HEK293 (cell line): Measurements from ENCODE around the gene ZMYND10.

ENCODE experiments used
- CTCF ChIA-PET: fragments of 350-600 bp; formaldehyde crosslinking; extraction: SDS; loops from one replicate; lab custom pipeline; 2021; ENCODE audit warnings: antibody characterized with exemption; lab: Yijun Ruan, JAX
- POLR2A ChIA-PET: fragments of 300-600 bp; formaldehyde crosslinking; extraction: SDS; loops from one replicate; lab custom pipeline; 2020; ENCODE audit warnings: antibody characterized with exemption, inconsistent platforms; lab: Yijun Ruan, JAX
- H3K27ac ChIP-seq: fragments of 200-500 bp; sonication (Bioruptor generic); 2 replicates; pipeline ENCODE4 v1.5.1; 2014; ENCODE audit warnings: low read depth, low read length, control low read depth, inconsistent platforms; ENCODE audit errors: extremely low read depth
- H3K36me3 ChIP-seq, 2 experiments: fragments of 200-500 bp in 1 of 2; sonication (Bioruptor generic) in 1 of 2; 1 replicate in 1 of 2; 2 replicates in 1 of 2; pipeline ENCODE4 v1.5.1; 2014 to 2017; ENCODE audit warnings: inconsistent platforms in 2 of 2, low read length in 2 of 2; ENCODE audit not compliant: control insufficient read depth in 2 of 2, insufficient read depth in 1 of 2
- H3K4me1 ChIP-seq: fragments of 200-500 bp; sonication (Bioruptor generic); 2 replicates; pipeline ENCODE4 v1.5.1; 2014; ENCODE audit warnings: mild to moderate bottlenecking, low read length, inconsistent platforms; ENCODE audit not compliant: control insufficient read depth, insufficient read depth
- H3K4me3 ChIP-seq: 2 replicates; pipeline ENCODE4 v1.5.1; 2011; ENCODE audit warnings: low read depth, mild to moderate bottlenecking, control low read depth, low read length, moderate library complexity
- H3K9me3 ChIP-seq: fragments of 200-500 bp; sonication (Bioruptor generic); 2 replicates; pipeline ENCODE4 v1.5.1; 2014; ENCODE audit warnings: low read depth, low read length, inconsistent platforms; ENCODE audit not compliant: control insufficient read depth, insufficient read depth
- BCL6B ChIP-seq: fragments of 450-650 bp; formaldehyde crosslinking; IDR thresholded peaks from 2 replicates; pipeline ENCODE4 v1.5.1; 2017; ENCODE audit warnings: missing biosample characterization, missing genetic modification characterization
- CTCF ChIP-seq: fragments of 450-650 bp; formaldehyde crosslinking; IDR thresholded peaks from 2 replicates; pipeline ENCODE4 v1.5.1; 2016; ENCODE audit warnings: missing biosample characterization, missing genetic modification characterization
- EGR2 ChIP-seq: fragments of 450-650 bp; formaldehyde crosslinking; IDR thresholded peaks from 2 replicates; pipeline ENCODE4 v1.5.1; 2016; ENCODE audit warnings: low read depth, missing biosample characterization, missing genetic modification characterization
- MYNN ChIP-seq: fragments of 450-650 bp; formaldehyde crosslinking; IDR thresholded peaks from 2 replicates; pipeline ENCODE4 v1.5.1; 2016; ENCODE audit warnings: missing biosample characterization, missing genetic modification characterization, borderline replicate concordance
- PRDM1 ChIP-seq: fragments of 450-650 bp; formaldehyde crosslinking; IDR thresholded peaks from 2 replicates; pipeline ENCODE4; 2016; ENCODE audit warnings: missing biosample characterization, missing genetic modification characterization
- SP7 ChIP-seq: fragments of 450-650 bp; formaldehyde crosslinking; IDR thresholded peaks from 2 replicates; pipeline ENCODE4 v1.5.1; 2016; ENCODE audit warnings: missing biosample characterization, missing genetic modification characterization
- YY1 ChIP-seq: fragments of 450-650 bp; formaldehyde crosslinking; IDR thresholded peaks from 2 replicates; pipeline ENCODE4 v1.5.1; 2018; ENCODE audit warnings: missing biosample characterization, missing genetic modification characterization
- ZFHX2 ChIP-seq: fragments of 450-650 bp; formaldehyde crosslinking; conservative IDR thresholded peaks from 2 replicates; pipeline ENCODE4 v1.5.1; 2016; ENCODE audit warnings: missing biosample characterization, missing genetic modification characterization
- ZNF23 ChIP-seq: fragments of 450-650 bp; formaldehyde crosslinking; IDR thresholded peaks from 2 replicates; pipeline ENCODE4 v1.5.1; 2016; ENCODE audit warnings: missing biosample characterization, missing genetic modification characterization, borderline replicate concordance
- ZNF302 ChIP-seq: fragments of 450-650 bp; formaldehyde crosslinking; IDR thresholded peaks from 2 replicates; pipeline ENCODE4 v1.5.1; 2016; ENCODE audit warnings: missing biosample characterization, missing genetic modification characterization, low read depth
- ZNF398 ChIP-seq: fragments of 450-650 bp; formaldehyde crosslinking; IDR thresholded peaks from 2 replicates; pipeline ENCODE4 v1.5.1; 2017; ENCODE audit warnings: missing biosample characterization, missing genetic modification characterization
- ZNF426 ChIP-seq: fragments of 450-650 bp; formaldehyde crosslinking; IDR thresholded peaks from 2 replicates; pipeline ENCODE4 v1.5.1; 2017; ENCODE audit warnings: missing biosample characterization, missing genetic modification characterization, mild to moderate bottlenecking, inconsistent platforms, moderate library complexity
- ZNF580 ChIP-seq: fragments of 450-650 bp; formaldehyde crosslinking; IDR thresholded peaks from 2 replicates; pipeline ENCODE4 v1.5.1; 2016; ENCODE audit warnings: missing biosample characterization, missing genetic modification characterization
- ZNF670 ChIP-seq: fragments of 450-650 bp; formaldehyde crosslinking; IDR thresholded peaks from 2 replicates; pipeline ENCODE4 v1.5.1; 2016; ENCODE audit warnings: missing biosample characterization, missing genetic modification characterization, low read depth
- TF ChIP-seq, protein P1 (sequence below): fragments of 450-650 bp; formaldehyde crosslinking; IDR thresholded peaks from 2 replicates; pipeline ENCODE4 v1.5.1; 2016; ENCODE audit warnings: missing biosample characterization, missing genetic modification characterization
- TF ChIP-seq, protein P2 (sequence below): fragments of 450-650 bp; formaldehyde crosslinking; IDR thresholded peaks from 2 replicates; pipeline ENCODE4 v1.5.1; 2016; ENCODE audit warnings: missing biosample characterization, missing genetic modification characterization
- TF ChIP-seq, protein P3 (sequence below): fragments of 450-650 bp; formaldehyde crosslinking; IDR thresholded peaks from 2 replicates; pipeline ENCODE4 v1.5.1; 2016; ENCODE audit warnings: missing biosample characterization, missing genetic modification characterization

The ZMYND10 gene

GRCh38 chr3:50389414-50389767 lies 43.9 kb upstream of the ZMYND10 start (continued):
- TF ChIP-seq ZNF426: no peak
- TF ChIP-seq, protein P1, sequence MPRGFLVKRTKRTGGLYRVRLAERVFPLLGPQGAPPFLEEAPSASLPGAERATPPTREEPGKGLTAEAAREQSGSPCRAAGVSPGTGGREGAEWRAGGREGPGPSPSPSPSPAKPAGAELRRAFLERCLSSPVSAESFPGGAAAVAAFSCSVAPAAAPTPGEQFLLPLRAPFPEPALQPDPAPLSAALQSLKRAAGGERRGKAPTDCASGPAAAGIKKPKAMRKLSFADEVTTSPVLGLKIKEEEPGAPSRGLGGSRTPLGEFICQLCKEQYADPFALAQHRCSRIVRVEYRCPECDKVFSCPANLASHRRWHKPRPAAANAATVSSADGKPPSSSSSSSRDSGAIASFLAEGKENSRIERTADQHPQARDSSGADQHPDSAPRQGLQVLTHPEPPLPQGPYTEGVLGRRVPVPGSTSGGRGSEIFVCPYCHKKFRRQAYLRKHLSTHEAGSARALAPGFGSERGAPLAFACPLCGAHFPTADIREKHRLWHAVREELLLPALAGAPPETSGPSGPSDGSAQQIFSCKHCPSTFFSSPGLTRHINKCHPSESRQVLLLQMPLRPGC (tag by site-specific recombination): no peak
- TF ChIP-seq BCL6B: no peak
- TF ChIP-seq, all 188 proteins: peak for 0

DNA sequence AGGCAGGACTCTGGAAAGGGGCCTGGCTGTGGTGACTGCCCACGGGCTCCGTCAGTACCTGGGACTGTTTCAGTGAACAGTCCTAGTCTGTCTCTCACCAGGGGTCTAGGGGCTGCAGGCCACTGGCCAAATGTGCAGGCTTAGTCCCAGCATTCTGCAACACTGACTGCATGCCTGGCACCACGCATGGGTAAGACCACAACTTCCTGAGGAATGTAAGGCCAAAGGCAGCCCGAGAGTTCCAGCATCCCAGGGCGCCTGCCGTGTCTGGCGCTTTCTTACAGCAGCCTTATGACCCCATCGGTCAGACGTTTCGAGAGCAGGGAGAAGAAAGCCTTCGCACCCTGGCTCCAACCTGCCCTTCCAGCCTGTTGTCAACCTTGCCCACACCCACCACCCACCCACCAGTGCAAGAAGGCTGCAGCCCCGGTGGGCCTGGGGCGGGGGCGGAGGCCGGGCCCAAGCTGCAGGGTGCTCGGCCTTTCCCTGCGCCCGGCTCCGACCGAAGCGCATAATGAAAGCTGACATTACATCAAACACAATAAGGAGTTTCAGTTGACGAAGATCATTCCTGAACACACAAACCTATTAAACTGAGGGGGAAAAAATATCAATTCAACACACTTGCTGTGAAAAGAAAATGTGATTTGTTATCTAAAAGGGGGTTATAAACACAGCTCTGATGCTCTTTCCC lies 43.3 kb upstream of the ZMYND10 start:
- H3K4me3 ChIP-seq: no peak overlapping the region
- no peaks in the 10 kb centered on the region for H3K4me1 ChIP-seq
- H3K27ac ChIP-seq: no peak overlapping the region
- H3K9me3 ChIP-seq: no peaks in the 10 kb centered on the region
- POLR2A ChIA-PET: no interaction called here
- no peaks in the 10 kb centered on the region for H3K36me3 ChIP-seq
- TF ChIP-seq ZFHX2 (tag by site-specific recombination) (peak; percentile 67), EGR2 (peak; percentile 61), ZNF302 (no peak)
- TF ChIP-seq, protein P2, sequence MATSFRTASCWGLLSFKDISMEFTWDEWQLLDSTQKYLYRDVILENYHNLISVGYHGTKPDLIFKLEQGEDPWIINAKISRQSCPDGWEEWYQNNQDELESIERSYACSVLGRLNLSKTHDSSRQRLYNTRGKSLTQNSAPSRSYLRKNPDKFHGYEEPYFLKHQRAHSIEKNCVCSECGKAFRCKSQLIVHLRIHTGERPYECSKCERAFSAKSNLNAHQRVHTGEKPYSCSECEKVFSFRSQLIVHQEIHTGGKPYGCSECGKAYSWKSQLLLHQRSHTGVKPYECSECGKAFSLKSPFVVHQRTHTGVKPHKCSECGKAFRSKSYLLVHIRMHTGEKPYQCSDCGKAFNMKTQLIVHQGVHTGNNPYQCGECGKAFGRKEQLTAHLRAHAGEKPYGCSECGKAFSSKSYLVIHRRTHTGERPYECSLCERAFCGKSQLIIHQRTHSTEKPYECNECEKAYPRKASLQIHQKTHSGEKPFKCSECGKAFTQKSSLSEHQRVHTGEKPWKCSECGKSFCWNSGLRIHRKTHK (tag by site-specific recombination): no peak
- CTCF ChIA-PET: interaction anchor here (0.6 to 0.8 kb wide), 2 partner anchors 13 to 81 kb away, joined by 3 read pairs; no protein-coding TSS in a partner anchor

- CTCF ChIA-PET: interaction anchor here (0.6 kb wide), 2 partner anchors 81 kb away, joined by 3 read pairs; no protein-coding TSS in a partner anchor
- no peak overlapping the region for H3K4me3 ChIP-seq
- no peak overlapping the region for H3K27ac ChIP-seq
- TF ChIP-seq CTCF (peak; percentile 30; the same call in 1 of the 2 replicates), ZNF580 (tag by site-specific recombination) (no peak)
- H3K36me3 ChIP-seq: no peaks in the 10 kb centered on the region
- no peaks in the 10 kb centered on the region for H3K4me1 ChIP-seq
- H3K9me3 ChIP-seq: no peaks in the 10 kb centered on the region
- POLR2A ChIA-PET: no interaction called here
Observed at GRCh38 chr3:50388016-50388719, 42.6 kb upstream of the ZMYND10 start.

- H3K9me3 ChIP-seq: no peaks in the 10 kb centered on the region
- ChIA-PET CTCF (interaction anchor here (0.7 to 1.7 kb wide), 2 partner anchors 50 to 87 kb away, joined by 4 to 5 read pairs; no protein-coding TSS in a partner anchor), POLR2A (no interaction called here)
- H3K4me3 ChIP-seq: no peak overlapping the region
- no peaks in the 10 kb centered on the region for H3K4me1 ChIP-seq
- no peak overlapping the region for H3K27ac ChIP-seq
- no peaks in the 10 kb centered on the region for H3K36me3 ChIP-seq
- TF ChIP-seq ZNF23 (tag by site-specific recombination): no peak
- TF ChIP-seq YY1: no peak
- TF ChIP-seq ZNF398 (tag by site-specific recombination): no peak
- no peak for TF ChIP-seq PRDM1
- TF ChIP-seq, protein P3, sequence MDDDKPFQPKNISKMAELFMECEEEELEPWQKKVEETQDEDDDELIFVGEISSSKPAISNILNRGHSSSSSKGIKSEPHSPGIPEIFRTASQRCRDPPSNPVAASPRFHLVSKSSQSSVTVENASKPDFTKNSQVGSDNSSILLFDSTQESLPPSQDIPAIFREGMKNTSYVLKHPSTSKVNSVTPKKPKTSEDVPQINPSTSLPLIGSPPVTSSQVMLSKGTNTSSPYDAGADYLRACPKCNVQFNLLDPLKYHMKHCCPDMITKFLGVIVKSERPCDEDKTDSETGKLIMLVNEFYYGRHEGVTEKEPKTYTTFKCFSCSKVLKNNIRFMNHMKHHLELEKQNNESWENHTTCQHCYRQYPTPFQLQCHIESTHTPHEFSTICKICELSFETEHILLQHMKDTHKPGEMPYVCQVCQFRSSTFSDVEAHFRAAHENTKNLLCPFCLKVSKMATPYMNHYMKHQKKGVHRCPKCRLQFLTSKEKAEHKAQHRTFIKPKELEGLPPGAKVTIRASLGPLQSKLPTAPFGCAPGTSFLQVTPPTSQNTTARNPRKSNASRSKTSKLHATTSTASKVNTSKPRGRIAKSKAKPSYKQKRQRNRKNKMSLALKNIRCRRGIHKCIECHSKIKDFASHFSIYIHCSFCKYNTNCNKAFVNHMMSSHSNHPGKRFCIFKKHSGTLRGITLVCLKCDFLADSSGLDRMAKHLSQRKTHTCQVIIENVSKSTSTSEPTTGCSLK (tag by site-specific recombination): no peak
- TF ChIP-seq ZNF670: no peak
- TF ChIP-seq MYNN (tag by site-specific recombination): no peak
- TF ChIP-seq SP7 (tag by site-specific recombination): no peak
Observed at GRCh38 chr3:50385754-50386153, 40.2 kb upstream of the ZMYND10 start.
